Eye (tissue), 1 donor: ENCODE results near the gene FAAP100.
"Not testable (repeated sequence)": the region's sequence is repeated elsewhere in the genome, so short reads cannot be mapped to it uniquely, and the experiment has no call there.

Experiments
- DNase-seq: peaks from one replicate; pipeline ENCODE4 v3.0.0-alpha.2; 2015

FAAP100 gene, protein sequence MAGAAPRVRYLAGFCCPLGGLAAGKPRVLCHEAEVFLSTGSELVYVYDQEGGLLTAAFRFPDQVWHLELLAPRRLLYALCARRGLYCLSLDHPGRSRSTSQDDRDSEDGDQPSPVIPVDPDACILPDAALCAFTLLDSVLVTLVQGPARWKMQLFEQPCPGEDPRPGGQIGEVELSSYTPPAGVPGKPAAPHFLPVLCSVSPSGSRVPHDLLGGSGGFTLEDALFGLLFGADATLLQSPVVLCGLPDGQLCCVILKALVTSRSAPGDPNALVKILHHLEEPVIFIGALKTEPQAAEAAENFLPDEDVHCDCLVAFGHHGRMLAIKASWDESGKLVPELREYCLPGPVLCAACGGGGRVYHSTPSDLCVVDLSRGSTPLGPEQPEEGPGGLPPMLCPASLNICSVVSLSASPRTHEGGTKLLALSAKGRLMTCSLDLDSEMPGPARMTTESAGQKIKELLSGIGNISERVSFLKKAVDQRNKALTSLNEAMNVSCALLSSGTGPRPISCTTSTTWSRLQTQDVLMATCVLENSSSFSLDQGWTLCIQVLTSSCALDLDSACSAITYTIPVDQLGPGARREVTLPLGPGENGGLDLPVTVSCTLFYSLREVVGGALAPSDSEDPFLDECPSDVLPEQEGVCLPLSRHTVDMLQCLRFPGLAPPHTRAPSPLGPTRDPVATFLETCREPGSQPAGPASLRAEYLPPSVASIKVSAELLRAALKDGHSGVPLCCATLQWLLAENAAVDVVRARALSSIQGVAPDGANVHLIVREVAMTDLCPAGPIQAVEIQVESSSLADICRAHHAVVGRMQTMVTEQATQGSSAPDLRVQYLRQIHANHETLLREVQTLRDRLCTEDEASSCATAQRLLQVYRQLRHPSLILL

GRCh38 chr17:81552244-81553017 is at the start of gene FAAP100:
Gene FAAP100 (minus strand): TSS chr17:81552353. CDS start chr17:81552330, 23 bp downstream.
- DNase-seq = peak; percentile 93

DNA sequence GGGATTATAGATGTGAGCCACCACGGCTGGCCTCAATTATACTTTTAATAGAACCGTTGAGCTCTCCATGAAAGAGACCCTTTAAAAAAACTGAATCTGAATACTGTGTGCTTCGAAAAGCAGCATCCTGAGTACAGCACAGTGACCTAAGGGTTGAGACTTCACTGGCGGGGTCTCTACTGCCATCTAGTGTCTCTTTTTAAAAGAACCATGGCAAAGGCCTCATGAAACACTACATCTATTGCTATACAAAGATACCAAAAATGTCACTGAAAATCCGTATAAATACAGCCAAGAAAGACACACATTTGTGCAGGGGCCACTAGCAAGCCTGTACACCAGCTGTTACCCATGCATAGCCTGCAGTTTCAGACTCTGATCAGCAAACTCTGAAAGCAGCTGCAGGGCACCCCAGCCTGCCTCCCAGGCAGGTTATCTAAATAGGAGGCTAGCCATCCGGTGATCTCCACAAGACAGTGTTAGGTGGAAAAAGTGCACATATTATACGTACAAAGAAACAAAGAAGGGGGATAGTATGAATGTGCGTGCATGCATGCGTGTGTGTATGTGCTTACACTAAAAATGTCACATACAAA is 49.5 kb upstream of the FAAP100 start:
- DNase-seq = peak; percentile 91

GRCh38 chr17:81599719-81600486 is 47.8 kb upstream of the FAAP100 start:
- DNase-seq = no peak

GRCh38 chr17:81593105-81593871 is 41.1 kb upstream of the FAAP100 start:
- DNase-seq = no peak

DNA sequence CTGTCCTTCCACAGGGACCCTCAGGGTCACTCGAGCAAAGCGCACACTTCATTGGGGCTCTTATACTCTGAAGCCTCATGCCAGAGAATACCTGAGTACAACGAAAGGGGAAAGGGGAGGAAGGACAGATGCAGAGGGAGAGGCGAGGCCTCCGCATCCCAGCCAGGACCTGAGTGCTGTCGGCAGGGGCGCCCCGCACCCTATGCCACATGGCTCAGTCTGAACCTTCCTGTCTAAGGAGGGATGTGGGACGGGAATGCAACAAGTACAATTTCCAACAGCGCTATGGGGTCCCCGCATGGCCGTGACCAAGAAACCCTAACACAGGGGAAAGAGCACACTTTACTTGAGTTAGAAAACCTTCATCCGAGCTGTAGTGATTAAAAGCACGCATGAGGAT is 39.8 kb upstream of the FAAP100 start:
- DNase-seq = no peak

DNA sequence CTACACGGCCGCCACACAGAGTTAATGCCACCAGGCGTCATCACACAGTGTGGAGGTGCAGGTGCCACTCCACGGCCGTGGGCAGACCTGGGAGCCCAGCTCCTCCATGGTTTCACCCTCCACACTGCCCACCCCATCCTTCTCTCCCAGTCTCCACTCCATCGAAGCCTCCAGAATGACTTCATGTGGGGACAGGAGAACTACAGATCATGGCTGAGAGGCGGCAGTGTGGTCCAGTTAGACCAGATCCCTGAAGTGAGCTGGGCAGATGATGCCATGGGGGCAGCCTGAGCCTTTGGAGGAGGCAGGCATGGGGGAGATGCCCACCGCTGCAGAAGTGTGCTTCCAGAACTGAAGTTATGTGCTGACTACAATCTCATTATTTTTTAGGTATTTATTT is 38.0 kb upstream of the FAAP100 start:
- DNase-seq = no peak

- no peak for DNase-seq
Measured at GRCh38 chr17:81589612-81590011, 37.5 kb upstream of the FAAP100 start.

DNA sequence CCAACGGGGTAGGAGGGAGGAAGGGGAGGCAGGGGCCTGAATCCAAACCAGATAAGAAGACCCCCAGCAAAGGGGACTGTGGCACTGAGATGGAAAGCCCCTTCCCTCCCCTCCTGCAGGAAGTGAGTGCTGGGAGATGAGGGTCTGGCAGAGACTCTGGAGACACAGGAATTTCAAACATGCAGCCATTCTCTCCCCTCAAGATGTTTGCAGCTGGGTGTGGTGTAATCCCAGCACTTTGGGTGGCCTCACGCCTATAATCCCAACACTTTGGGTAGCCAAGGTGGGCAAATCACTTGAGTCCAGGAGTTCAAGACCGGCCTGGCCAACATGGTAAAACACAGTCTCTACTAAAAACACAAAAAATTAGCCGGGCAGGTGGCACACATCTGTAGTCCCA is 33.9 kb upstream of the FAAP100 start:
- no peak for DNase-seq

- DNase-seq = not testable (repeated sequence)
Measured at GRCh38 chr17:81584771-81585170, 32.6 kb upstream of the FAAP100 start.

GRCh38 chr17:81583589-81584342 is 31.6 kb upstream of the FAAP100 start:
- no peak for DNase-seq

GRCh38 chr17:81582749-81583148 is 30.6 kb upstream of the FAAP100 start:
- DNase-seq = no peak

- no peak for DNase-seq
Measured at GRCh38 chr17:81582341-81582740, 30.2 kb upstream of the FAAP100 start.

DNA sequence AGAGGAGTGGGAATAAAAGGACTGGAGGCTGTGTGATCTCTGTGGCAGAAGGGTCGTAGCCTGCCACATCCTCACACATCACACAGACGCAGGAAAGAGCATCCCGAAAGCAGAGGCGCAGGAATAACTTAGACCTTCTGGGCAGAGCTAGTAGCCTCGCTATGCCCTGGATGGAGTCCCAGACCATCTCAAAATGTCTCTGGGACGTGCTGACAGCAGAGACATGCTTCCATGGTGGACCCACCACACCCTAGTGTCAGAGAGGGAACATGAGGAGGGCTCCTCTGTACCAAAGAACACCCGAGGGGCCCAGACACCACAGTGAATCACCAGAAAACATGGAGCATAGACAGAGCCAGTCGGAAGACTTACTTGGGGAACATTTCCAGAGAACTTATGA is 29.6 kb upstream of the FAAP100 start:
- DNase-seq = no peak

- DNase-seq = no peak
Measured at GRCh38 chr17:81580481-81580880, 28.3 kb upstream of the FAAP100 start.

- DNase-seq = no peak
Measured at GRCh38 chr17:81579821-81580321, 27.7 kb upstream of the FAAP100 start.

DNA sequence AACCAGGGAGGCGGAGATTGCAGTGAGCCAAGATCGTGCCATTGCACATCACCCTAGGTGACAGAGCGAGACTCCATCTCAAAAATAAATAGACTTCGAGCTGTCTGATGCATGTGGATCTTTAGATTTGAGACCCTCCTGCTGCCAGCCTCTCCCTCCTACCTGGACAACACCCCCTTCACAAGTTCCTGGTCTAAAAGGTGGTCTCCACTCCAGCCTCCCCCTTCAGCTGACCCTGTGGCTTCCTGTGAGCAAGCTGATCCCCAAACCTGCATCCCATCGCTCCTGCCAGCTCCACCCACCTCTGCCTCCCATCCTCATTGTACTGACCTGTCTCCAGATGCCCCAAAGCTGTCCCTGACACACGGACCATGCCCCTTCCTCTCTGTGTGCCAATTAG is 27.1 kb upstream of the FAAP100 start:
- DNase-seq = no peak

GRCh38 chr17:81578561-81579225 is 26.5 kb upstream of the FAAP100 start:
- DNase-seq = no peak

GRCh38 chr17:81578038-81578441 is 25.9 kb upstream of the FAAP100 start:
- no peak for DNase-seq

GRCh38 chr17:81577278-81578000 is 25.3 kb upstream of the FAAP100 start:
- DNase-seq = no peak
